Measurements from ENCODE around the gene ZNF750.

ZNF750 gene

DNA sequence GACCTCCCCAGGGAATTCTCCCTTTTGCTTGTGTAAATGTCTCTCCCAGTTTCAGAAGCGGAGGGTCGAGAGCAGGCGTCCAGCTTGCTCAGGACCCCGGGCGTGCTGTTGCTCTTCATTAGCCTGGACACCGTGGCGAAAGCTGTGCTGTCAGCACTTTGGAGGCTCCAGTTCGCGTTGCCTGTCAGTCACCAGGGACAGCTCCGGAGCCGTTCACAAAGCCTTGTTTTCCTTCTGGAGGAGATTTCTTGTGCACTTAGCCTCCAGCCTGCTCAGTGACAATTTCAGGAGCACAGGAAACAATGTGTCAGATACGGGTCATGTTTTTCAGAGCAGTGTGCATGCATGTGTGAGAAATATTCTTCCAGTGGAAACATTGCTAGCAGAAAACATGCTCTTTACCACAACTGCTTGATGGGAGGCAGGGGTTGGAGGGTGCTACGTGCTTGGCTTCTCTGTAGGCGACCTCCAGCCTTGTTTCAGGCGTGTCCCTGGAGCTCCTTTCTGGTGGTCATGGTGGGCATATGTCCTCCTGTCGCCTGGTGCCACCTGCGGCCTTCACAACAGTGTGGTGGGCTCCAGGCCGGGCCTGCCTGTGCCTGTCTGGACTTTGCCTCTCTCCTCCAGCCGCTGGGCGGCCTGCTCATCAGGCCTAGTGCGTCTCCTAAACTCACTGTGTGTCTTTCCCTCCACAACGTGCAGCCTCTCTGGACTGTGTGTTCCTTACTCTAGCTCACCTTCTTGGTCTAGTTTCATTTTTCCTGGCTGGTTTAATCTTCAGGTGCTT lies 29.0 kb downstream of the ZNF750 start:
- no peak for DNase-seq

DNA sequence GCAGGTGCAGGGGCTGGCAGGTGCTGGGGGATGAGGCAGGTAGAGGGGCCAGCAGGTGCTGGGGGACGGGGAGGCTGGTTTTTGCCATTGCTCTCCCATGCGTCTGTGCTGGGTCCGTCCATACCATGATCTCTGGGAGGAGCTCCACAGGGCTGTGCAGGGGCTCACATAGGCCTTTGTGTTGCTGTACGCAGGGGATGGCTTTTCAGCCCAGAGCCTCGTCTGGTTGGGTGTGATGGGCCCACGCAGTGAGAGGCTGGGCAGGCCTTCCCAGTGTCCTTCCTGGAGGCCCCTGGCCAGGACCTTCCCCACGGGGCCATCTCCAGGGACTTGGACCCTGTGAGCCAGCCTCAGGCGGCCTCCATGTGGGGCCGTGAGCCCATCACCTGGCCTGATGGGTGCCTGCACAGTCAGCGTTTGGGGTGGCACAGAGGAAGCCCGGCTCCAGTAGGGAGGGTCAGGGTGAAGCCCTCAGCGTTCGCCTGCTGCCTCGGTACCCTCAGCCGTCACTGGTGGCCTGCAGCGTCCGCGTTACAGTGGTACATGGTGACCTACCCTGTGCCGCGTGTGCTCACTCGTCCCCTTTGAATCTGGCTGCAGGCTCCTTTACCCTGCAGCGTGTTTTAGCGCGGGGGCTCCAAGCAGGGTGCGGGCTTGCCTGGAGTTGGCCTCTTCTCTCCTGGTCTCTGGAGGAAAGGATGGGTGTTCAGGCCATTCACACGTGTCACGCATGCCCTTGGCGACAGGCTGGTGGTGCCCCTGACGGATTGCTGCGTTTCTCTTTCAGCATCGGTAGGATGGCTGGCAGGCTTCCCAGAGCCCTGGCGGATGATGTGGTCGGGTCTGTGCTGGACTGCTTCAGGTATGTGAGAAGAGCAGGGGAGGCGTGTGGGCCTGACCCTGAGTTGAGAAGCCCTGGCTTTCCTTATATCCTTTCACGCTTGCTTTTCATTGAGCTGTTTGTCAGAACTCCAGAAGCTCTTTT lies 30.6 kb downstream of the ZNF750 start:
- DNase-seq: no peak

DNA sequence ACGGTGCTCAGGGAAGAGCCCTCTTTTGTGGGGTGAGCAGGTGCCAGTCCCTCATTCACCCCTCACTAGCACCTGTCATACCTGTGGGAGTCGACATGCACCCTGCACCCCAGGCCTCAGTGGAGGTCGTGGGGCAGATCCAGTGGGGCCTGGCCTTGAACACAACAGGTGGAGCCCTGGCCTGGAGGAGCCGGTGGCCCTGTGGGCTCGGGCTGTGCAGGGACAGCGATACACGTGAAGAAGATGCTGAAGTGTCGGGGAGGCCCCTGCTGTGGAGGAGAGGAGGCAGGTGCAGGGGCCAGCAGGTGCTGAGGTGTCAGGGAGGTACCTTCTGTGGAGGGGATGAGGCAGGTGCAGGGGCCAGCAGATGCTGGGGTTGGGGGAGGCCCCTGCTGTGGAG lies 31.8 kb downstream of the ZNF750 start:
- no peak for DNase-seq

DNA sequence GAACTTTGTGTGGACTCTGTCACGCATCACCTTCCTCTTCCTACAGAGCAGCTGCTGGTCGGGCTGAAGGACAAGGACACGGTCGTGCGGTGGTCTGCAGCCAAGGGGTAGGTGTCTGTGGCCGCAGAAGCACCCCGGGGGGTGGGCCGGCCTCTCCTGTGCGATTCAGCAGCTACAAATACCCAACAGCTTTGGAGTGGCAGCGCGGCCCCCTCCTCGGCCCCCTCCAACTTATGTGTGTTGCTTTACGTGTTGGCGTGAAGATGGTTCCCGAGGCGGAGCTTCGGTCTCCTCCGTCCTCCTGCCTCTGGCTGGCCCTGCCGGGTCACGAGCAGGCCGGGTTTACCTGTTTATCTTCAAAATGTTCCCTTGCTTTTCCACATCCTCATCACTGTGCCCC lies 32.3 kb downstream of the ZNF750 start:
- DNase-seq: no peak

DNA sequence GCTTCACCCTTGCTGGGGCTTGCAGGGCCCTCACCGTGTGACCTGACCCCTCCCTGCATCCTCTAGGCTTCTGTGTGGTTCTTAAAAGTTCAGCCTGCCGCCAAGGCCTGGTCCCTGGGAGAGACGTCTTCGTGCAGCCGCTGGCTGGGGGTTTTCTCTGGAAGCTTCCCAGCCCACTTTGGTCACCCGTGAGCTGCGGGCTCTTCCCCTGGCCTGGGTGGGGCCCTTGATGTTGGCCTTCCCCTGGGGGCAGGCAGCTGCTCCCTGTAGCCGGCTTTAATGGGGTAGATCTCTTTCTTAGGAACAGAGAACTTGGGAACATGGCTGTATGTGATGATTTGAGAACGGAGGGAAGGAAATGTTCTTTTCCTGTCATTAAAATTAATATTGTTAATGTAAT lies 32.7 kb downstream of the ZNF750 start:
- no peak for DNase-seq

DNA sequence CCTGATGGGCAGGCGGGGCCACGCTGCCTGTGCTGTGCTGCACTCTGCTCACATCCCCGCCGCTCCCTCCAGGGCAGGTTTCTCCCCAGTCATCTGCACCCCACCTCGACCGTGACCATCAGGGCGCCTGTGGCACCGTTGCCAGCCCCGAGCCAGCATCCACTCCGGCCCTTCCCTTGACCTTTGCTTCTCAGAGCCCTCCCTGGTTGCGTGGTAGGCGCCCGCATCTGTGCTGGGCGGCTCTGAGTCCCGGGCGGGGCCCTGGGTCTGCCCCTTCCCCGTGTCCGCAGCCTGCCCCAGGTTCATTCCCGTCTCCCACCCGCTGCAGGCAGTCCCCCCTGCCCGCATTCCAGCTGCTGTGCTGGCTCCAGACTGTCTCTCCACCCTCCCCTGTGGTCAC lies 33.2 kb downstream of the ZNF750 start:
- DNase-seq: no peak

DNA sequence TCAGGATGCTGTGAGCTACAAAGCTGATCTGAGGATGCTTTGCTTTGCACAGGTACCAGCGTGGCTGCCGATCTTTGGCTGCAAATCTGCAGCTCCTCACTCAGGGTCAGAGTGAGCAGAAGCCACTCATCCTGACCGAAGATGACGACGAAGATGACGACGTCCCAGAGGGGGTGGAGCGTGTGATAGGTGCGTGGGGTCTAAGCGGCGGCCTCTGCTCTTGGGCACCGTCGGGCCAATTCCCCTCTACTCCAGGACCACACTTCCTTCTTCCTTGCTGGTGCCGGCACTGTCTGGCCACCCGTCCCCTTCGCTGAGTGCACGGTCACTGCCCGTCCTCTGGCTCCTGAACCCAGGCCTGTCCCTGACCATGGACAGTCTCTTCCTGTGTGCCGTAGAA lies 34.0 kb downstream of the ZNF750 start:
- DNase-seq: no peak

DNA sequence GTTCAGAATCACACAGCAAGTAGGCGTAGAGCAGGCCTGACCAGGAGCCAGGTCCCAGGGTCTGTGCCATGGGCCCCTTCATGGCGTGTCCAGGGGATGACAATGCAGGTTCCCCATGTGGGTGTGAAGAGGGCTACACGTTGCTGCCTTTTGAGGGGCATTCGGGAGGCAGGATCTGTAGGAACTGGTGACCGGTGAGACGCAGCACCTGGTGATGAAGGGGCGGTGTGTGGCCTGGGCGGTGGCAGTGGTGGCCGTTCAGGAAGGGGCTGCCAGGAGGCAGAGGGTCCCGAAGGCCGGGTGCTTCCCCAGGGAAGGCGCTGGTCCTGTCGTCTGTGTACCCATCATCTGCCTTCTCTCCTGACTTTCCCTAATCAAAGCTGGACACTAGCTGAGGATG lies 34.6 kb downstream of the ZNF750 start:
- DNase-seq: no peak

DNA sequence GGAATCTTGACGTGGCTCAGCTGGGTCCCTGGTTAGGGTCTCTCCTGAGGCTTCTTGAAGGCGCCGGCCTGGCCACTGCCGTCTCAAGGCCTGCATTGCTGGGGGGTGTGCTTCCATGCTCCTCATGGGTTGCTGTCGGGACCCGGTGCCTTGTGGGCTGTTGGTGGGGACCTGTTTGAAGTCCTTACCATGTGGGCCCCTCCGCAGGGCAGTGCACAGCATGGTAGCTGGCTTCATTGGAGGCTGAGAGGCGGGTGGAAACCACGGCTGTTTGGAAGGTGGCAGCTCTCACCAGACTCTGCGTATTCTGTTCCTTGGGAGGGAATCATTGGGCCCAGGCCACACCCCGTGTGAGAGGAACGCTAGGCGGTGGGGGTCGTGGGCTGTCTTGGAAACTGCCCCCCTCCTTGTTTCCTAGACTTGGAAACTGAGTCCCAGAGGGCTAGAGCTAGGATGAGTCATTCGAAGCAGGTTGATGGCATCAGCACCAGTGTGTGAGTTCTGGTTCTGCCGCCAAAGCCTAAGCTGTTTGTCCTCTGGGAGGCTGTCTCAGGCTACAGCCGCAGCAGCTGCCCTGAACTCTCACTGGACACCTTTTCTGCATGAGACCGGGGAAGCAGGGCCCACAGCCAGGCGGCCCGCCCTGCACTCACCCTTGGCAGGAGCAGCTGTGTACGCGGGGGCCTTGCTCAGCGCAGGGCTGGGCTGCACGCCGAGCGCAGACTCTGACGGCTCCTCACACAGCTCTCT lies 35.2 kb downstream of the ZNF750 start:
- DNase-seq: no peak

DNA sequence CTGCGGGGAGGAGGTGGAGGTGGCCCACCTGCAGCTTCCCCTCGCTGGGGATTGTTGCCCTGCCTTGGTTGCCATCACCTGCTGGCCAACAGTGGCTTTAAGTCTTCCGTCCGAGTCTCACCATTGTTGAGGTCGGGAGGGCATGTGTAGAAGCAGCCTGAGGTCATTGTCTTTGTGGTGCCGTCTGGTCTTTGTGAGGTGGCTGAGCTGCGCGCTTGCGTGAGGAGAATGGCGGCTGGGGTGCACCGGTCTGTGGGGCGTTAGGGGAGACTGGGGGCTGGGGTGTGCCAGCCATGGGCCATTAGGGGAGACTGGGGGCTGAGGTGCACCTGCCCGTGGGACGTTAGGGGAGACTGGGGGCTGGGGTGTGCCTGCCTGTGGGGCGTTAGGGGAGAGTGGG lies 36.2 kb downstream of the ZNF750 start:
- DNase-seq: no peak

DNA sequence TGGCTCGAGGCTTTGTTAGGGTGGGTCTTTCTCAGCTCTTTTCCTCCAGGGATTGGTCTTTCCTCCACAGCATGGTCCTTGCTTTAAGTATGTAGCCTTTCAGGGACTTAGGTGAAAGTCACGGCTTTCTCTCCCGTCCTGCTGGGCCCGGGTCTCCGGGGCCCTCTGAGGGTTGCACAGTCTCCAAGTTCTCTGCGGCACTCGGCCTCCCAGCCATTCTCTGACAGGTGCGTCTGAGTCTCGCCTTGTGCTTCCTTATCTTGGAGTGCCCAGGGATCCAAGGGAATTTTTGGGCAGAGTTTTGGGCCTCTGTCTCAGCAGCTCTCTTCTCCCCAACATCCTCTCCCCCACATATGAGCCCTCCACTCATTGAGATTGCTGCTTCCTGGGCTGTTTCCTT lies 36.6 kb downstream of the ZNF750 start:
- no peak for DNase-seq

DNA sequence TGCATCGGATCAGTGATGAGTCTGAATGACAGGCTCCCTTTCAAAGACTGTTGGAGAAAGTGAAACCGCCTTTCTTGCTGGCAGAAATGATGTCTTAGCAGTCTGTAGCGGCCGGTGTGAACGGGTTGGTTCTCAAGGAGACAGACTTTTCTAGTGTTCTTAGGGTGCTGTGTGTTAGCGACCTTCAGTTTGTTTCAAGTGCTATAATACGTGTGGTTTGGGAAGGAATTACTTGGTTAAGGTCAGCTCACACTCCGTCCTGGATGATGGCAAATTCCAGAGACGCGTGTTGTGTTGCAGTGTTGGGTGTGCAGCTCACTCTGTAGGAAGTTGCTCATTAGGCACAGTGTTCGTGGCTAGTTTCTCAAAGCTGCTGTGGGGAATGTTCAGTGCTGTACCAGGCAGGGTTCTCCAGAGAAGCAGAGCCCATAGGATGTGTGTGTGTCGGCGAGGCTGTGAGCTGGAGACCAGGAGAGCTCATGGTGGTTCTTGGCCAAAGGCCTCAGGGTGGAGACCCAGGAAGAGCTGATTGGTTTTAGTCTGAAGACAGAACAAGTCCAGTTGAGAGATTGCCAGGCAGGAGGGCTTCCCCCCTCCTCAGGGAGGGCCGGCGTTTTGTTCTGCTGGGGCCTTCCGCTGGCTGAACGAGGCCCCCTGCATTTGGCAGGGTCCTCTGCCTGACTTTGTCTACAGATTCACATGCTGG lies 37.6 kb downstream of the ZNF750 start:
- no peak for DNase-seq

DNA sequence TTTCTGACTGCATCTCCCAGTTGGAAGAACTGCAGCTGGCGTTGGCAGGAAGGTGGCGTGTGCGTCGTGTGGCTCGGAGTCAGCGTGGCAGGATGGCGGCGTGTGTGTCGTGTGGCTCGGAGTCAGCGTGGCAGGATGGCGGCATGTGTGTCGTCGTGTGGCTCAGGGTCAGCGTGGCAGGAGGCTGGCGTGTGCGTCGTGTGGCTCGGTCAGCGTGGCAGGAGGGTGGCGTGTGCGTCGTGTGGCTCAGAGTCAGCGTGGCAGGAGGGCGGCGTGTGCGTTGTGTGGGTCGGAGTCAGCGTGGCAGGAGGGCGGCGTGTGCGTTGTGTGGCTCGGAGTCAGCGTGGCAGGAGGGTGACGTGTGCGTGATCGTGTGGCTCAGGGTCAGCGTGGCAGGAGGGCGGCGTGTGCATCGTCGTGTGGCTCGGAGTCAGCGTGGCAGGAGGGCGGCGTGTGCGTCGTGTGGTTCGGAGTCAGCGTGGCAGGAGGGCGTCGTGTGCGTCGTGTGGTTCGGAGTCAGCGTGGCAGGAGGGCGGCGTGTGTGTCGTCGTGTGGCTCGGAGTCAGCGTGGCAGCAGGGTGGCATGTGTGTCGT lies 38.3 kb downstream of the ZNF750 start:
- no peak for DNase-seq

DNA sequence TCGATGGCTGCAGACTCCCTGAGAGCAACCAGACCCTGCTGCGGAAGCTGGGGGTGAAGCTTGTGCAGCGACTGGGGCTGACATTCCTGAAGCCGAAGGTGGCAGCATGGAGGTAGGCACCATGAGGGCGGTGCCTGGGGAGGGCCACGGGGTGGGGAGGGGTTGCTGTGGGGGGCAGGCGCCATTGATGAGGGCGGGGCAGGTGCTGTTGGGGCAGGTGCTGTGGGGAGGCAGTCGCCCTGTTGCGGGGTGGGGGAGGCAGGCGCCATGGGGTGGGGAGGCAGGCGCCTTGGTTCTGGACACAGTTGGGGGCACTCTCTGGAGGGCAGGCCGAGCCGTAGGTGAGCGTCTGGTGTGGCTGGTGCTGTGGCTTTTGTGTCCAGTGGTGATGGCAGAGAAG lies 38.9 kb downstream of the ZNF750 start:
- no peak for DNase-seq

DNA sequence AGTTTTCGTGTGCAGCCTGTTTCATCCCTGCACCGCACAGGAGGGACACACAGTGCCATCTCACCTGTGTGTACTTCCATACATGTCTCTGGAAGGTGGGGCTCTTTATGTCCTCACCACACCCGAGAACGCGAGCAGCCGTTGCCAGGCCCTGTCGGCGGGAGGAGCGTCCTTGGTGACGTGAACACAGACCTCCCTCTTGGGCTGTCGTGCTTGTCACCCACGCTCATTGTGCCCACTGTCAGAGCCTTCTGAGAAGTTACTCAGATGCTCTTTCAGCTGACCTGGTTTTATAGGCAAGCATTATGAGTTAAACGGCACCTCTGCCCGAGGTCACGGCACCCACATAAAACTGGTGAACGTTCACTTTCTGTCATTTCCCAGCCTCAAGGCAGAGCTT lies 40.2 kb downstream of the ZNF750 start:
- no peak for DNase-seq

DNA sequence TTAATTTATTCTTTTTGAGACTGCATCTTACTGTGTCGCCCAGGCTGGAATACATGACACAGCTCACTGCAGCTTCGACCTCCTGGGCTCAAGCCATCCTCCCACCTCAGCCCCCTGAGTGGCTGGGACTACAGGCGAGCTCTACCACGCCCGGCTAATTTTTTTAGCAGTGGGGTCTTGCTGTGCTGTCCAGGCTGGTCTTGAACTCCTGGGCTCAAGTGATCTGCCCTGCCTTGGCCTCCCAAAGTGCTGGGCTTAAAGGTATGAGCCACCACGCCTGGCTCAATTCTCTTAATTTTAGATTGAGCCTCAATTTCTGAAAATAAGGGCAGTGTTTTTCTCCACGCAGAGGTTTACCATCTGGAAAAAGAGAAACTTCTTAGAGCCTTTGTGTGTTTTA lies 41.1 kb downstream of the ZNF750 start:
- no peak for DNase-seq

DNA sequence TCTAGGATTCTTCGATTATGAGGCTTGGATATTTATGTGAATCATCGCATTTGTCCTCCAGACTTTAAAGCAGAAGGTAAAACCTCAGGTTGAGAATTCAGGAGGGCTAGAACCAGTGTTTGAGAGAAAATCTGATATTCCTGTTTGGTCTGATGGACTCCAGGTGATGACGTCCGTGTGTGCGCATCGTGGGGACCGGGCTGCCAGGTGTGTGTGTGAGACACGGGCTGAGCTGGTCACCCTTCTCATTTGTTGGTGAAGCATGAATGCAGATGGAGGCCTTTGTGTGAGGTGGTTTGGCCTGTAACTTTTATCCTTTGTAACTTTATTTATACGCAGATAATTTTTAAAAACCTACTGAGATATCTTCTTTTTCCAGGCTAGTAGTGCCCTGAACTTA lies 42.8 kb downstream of the ZNF750 start:
- no peak for DNase-seq

DNA sequence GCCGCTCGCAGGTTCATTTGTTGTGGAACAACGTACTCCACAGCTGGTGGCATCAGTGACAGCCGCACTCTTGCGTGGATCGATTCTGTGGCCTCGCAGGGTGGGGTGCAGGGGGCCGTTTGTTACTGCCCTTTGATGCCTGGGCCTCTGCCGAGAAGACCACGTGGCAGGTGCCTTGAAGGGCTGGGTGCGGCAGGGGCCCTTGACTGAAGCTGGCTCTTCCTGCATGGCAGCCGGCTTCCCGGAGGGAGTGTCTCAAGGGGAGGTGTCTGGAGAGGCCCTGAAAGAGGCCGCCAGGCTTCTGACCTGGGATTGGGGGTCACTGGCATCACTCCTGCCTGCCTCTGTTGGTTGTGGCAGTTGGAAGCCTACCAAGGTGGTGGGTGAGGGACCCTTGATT lies 44.2 kb downstream of the ZNF750 start:
- DNase-seq: no peak

DNA sequence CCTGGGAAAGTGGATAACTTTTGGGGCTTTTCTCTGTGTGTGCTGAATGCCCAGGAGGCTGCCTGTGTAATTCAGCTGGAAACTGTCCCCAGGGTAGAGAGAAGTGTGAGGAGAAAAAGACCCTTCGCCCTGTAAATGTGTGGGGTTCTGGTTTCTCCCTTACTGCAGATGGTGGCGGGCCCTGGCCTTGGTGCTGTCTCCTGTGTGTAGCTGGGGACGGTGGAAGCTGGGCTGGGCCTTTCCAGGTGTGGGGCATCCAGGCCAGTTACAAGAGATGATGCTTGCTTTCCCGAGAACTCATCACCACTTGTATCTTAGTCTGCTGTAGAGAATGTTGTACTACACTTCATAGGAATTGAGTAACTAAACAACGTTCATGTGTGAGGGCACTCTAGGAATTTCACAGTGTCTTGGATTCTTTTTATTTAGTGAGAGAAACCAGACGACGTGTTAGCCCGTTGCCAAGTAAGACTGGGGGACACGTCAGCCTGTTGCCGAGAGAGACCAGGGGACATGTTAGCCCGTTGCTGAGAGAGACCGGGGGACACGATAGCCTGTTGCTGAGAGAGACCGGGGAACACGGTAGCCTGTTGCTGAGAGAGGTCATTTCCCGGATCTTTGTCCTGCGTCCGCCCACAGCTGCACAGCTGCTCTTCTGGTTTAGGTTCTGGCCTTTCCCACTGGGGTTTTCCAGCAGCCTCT lies 44.9 kb downstream of the ZNF750 start:
- DNase-seq: no peak

DNA sequence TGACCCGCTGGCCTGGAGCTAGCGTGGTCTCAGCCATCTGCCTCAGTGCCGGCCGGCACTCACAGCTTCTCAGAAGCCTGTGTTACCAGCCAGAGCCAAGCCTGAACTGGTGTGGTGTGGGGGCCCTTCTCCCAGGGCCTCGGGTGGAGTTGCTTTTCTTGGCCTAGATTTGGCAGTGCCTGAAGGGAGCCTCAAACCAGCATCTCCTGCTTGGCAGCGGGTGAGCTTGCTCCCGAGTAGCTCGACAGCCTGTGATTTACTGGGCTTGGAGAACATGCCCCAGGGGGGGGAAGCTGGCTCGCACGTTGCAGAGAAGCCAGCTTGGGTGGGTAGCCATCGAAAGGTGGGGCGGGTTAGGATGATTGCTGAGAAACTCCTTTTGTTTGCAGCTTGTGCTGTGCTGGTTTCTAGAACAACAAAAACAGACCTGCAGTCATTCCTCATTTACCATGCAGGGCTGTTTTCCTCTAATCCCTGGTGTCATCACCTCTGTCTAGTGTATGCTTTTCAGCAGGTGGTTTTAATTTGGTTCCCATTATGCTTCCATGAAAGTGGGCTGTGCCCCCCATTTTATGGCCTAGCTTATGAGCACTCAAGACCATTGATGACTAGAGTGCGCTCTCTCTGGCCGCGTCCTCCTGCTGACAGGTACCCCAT lies 45.7 kb downstream of the ZNF750 start:
- no peak for DNase-seq

DNA sequence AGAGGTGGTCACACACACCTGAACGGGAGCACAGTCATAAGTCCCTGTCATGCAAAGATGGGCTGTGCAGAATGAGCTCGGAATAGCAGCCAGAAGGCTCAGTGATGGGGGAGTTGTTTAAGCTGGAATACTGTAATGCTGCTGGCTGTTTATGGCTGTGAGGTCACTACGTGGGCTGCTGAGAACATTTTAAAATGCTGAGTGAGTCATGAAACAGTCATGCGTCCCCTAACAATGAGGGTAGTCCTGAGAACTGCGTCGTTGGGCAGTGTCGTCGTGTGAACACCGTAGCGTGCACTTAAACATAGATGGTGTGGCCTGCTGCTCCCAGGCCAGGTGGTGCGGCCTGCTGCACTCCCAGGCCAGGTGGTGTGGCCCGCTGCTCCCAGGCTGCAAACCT lies 48.3 kb downstream of the ZNF750 start:
- DNase-seq: no peak
